A673 (cell line): ENCODE results near the gene RPTN. TPM values are rescaled to one million over a fixed set of nuclear protein-coding genes. Genes with fewer than 3 reads are reported as not detected.

ENCODE experiments used
- BruUV-seq: library from RNA; stranded (reverse); fragments of 400-500 nt; replicated peaks from 2 replicates; lab custom pipeline; 2021; lab: Mats Ljungman, UMichigan
- CTCF ChIA-PET: fragments of 300-600 bp; sonication (Branson Sonifier 250); formaldehyde crosslinking; loops from one replicate; lab custom pipeline; 2022; ENCODE audit warnings: antibody characterized with exemption; lab: Charles Lee
- POLR2A ChIA-PET: fragments of 300-600 bp; sonication (Branson Sonifier 250); formaldehyde crosslinking; loops from one replicate; lab custom pipeline; 2022; ENCODE audit warnings: antibody characterized with exemption; ENCODE audit not compliant: low non-redundant PET; lab: Charles Lee
- DNase-seq: peaks from one replicate; pipeline ENCODE4 v3.0.0-alpha.2; 2015; ENCODE audit warnings: low spot score
- H3K27ac ChIP-seq: fragments of 200-600 bp; sonication (generic); 2 replicates; pipeline ENCODE4 v1.5.1; 2016; ENCODE audit warnings: mixed run types, low read depth, mild to moderate bottlenecking, mixed read lengths, antibody characterized with exemption, low read length; ENCODE audit not compliant: poor library complexity, severe bottlenecking
- H3K27me3 ChIP-seq: fragments of 200-600 bp; sonication (generic); replicated peaks from 2 replicates; pipeline ENCODE4 v1.6.1; 2017; ENCODE audit warnings: mixed run types, low read depth, mild to moderate bottlenecking, mixed read lengths, antibody characterized with exemption, low read length; ENCODE audit not compliant: insufficient read depth, poor library complexity
- H3K36me3 ChIP-seq: fragments of 200-600 bp; sonication (generic); 2 replicates; pipeline ENCODE4 v1.6.1; 2016; ENCODE audit warnings: mixed run types, mild to moderate bottlenecking, mixed read lengths, antibody characterized with exemption, low read length; ENCODE audit not compliant: insufficient read depth, poor library complexity, severe bottlenecking
- H3K4me1 ChIP-seq: fragments of 200-600 bp; sonication (generic); 2 replicates; pipeline ENCODE4 v1.6.1; 2017; ENCODE audit warnings: mixed run types, mild to moderate bottlenecking, mixed read lengths, antibody characterized with exemption, low read length; ENCODE audit not compliant: insufficient read depth, poor library complexity, severe bottlenecking
- H3K4me3 ChIP-seq: fragments of 200-600 bp; sonication (generic); 2 replicates; pipeline ENCODE4 v1.5.1; 2016; ENCODE audit warnings: low read depth, mixed run types, mild to moderate bottlenecking, mixed read lengths, low read length; ENCODE audit not compliant: poor library complexity, severe bottlenecking
- H3K9me3 ChIP-seq: fragments of 200-600 bp; sonication (generic); 2 replicates; pipeline ENCODE4 v1.6.1; 2016; ENCODE audit warnings: mixed run types, low read depth, mild to moderate bottlenecking, mixed read lengths, antibody characterized with exemption, low read length; ENCODE audit not compliant: poor library complexity, severe bottlenecking
- CTCF ChIP-seq: fragments of 300-800, 200-600 bp; sonication (generic); conservative IDR thresholded peaks from 2 replicates; pipeline ENCODE4 v1.5.1; 2017; ENCODE audit warnings: low read depth, mild to moderate bottlenecking, antibody characterized with exemption, low read length, moderate library complexity, mixed read lengths
- EZH2 ChIP-seq: fragments of 200-600 bp; sonication (generic); IDR thresholded peaks from 2 replicates; pipeline ENCODE4 v1.6.1; 2017; ENCODE audit warnings: borderline replicate concordance, low read depth, mild to moderate bottlenecking, mixed read lengths, antibody characterized with exemption, low read length; ENCODE audit not compliant: poor library complexity, severe bottlenecking
- intact Hi-C: fragments of 100-400 bp; cut with micrococcal nuclease; formaldehyde crosslinking; loops from one replicate; pipeline ENCODE4 v1.10.0; 2022; ENCODE audit not compliant: unreplicated experiment
- total RNA-seq: library from RNA; stranded (reverse); gene quantifications from 2 replicates; pipeline ENCODE4 v1.2.3, GENCODE V29; 2021

Gene RPTN
- total RNA-seq, 1 experiment from 2014 or later = not detected

DNA sequence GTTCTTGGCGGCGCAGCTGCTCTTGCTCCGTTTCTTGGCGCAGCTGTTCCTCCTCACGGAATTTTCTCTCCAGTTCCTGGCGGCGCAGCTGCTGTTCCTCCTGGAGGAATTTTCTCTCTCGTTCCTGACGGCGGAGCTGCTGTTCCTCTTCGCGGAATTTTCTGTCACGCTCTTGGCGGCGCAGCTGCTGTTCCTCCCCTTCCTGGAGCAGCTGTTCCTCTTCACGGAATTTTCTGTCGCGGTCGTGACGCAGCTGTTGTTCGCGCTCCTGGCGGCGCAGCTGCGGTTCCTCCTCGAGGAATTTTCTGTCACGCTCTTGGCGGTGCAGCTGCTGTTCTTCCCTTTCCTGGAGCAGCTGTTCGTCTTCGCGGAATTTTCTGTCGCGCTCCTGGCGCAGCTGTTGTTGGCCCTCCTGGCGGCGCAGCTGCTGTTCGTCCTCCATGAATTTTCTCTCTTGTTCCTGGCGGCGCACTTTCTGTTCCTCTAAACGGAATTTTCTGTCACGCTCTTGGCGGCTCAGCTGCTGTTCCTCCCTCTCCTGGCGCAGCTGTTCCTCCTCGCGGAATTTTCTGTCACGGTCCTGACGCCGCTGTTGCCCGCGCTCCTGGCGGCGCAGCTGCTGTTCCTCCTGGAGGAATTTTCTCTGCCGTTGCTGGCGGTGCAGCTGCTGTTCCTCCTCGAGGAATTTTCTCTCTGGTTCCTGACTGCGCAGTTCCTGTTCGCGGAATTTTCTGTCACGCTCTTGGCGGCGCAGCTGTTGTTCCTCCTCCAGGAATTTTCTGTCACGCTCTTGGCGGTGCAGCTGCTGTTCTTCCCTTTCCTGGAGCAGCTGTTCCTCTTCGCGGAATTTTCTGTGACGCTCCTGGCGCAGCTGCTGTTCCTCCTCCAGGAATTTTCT is 50.8 kb downstream of the RPTN start:
- intact Hi-C loops = loop anchor here (5.0 kb wide), 1 partner anchor 56 kb away; no protein-coding TSS in a partner anchor
- Histone ChIP-seq H3K9me3 (peaks cover 26% of the 10 kb centered on the region), H3K4me1 (peaks cover 30% of the 10 kb centered on the region), H3K27me3 (peaks cover 96% of the 10 kb centered on the region), H3K36me3 (no peaks in the 10 kb centered on the region), H3K4me3 (no peak overlapping the region), H3K27ac (no peak overlapping the region)
- CTCF ChIA-PET = interaction anchor here (0.7 kb wide), 1 partner anchor 9 kb away, joined by 4 read pairs; no protein-coding TSS in a partner anchor
- POLR2A ChIA-PET = no interaction called here
- TF ChIP-seq CTCF = no peak
- peak; percentile 38 for TF ChIP-seq EZH2
- BruUV-seq = no TSS peak
- no peak for DNase-seq

DNA sequence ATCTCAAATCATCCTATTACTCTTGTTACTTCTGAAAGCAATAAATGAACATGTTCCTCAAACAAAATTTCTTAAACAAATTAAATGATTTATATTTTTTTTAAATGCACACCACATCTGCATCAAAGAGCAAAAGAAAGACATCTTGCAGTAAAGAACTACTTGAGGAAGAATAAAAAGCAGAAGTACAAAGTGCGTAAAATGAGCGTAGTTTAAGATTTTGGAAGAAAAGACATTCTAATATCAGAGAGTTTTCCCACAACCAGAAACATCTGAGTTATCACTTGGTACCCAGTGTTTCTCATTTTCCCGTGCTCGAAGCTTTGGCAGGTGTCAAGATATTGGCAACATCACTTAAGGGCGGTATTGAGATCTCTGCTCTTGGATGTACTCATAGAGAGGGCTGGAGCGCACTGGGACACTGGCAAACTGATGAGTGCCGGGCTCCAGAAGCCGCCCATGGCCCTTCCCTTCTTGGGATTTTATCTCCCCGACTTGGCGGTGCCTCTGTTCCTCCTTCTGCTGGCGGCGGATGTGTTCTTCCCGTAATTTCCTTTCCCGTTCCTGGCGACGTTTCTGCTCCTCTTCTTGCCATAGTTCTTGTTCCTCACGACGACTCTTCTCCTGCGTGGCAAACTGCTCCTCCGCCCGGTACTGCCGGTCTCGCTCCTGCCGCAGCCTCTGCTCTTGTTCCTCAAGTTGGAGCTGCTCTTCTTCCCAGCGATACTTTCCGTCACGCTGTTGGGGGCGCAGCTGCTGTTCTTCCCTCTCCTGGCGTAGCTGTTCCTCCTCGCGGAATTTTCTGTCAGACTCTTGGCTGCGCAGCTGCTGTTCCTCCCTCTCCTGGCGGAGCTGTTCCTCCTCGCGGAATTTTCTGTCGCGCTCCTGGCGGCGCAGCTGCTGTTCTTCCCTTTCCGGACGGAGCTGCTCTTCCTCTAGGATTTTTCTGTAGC is 51.7 kb downstream of the RPTN start:
- Histone ChIP-seq H3K36me3 (no peaks in the 10 kb centered on the region), H3K4me1 (peaks cover 24% of the 10 kb centered on the region), H3K9me3 (peaks cover 26% of the 10 kb centered on the region), H3K27me3 (peaks cover 96% of the 10 kb centered on the region), H3K4me3 (no peak overlapping the region), H3K27ac (no peak overlapping the region)
- peak; percentile 4 for DNase-seq
- CTCF ChIA-PET = interaction anchor here (0.7 kb wide), 1 partner anchor 10 kb away, joined by 4 read pairs; no protein-coding TSS in a partner anchor
- BruUV-seq = no TSS peak
- intact Hi-C loops = loop anchor here (5.0 kb wide), 1 partner anchor 55 kb away; no protein-coding TSS in a partner anchor
- peak; percentile 76 for TF ChIP-seq EZH2
- TF ChIP-seq CTCF = no peak
- POLR2A ChIA-PET = no interaction called here

DNA sequence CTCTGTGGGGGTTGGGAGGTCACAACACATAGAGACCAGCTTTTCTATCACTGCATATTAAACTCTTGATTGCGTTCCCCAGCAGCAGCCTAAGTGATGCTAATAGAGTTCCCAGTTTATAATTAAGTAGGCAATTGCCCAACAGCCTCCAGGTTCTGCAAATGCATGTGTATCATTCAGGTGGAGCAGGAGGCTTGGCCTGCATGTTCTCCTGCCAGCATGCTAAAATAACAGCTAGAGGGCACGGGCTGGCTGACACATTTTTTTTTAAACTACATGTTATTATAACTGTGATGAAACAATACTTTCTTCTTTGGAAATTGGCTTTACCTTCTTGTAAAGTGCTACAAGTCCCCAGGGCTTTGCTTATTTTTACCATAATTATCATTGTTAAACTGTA is 54.2 kb downstream of the RPTN start:
- Histone ChIP-seq H3K4me1 (peaks cover 5% of the 10 kb centered on the region), H3K4me3 (no peak overlapping the region), H3K9me3 (peaks cover 26% of the 10 kb centered on the region), H3K27ac (no peak overlapping the region), H3K36me3 (no peaks in the 10 kb centered on the region), H3K27me3 (peaks cover 98% of the 10 kb centered on the region)
- intact Hi-C loops = loop anchor here (5.0 kb wide), 1 partner anchor 53 kb away; no protein-coding TSS in a partner anchor
- ChIA-PET CTCF (no interaction called here), POLR2A (interaction anchor here (0.5 kb wide), 1 partner anchor 68 kb away, joined by 3 read pairs; no protein-coding TSS in a partner anchor)
- BruUV-seq = no TSS peak
- DNase-seq = no peak
- TF ChIP-seq CTCF = no peak
- no peak for TF ChIP-seq EZH2
